ENCODE data around the gene EIF4B.

- TF ChIP-seq ZNF274 (IDR thresholded peaks at IDR 0.05; ENCODE audit: low read depth, low read length), result no peak
- no peak for TF ChIP-seq YY1 (IDR thresholded peaks at IDR 0.05; ENCODE audit: insufficient read depth, insufficient read length)
Observed at GRCh38 chr12:53050426-53051057, 44.3 kb downstream of the EIF4B start.

Data from NT2/D1 (cell line).